K562 (cell line): ENCODE results near the gene OR1I1. TPM values are rescaled to one million over a fixed set of nuclear protein-coding genes. Genes with fewer than 3 reads are reported as not detected.
A peak's percentile ranks its signal among the peaks of the same experiment; 100 is the strongest.

Experiments used
- ATAC-seq: fragments of 200-7000 bp; cut with Tn5 transposase; 3 replicates; pipeline ENCODE4 v1.9.1; 2020; ENCODE audit warnings: moderate library complexity
- BruUV-seq: library from RNA; stranded (reverse); fragments of 400-500 nt; replicated peaks from 2 replicates; lab custom pipeline; 2021; lab: Mats Ljungman, UMichigan
- CTCF ChIA-PET: fragments of 300-600 bp; formaldehyde crosslinking; extraction: SDS; loops from one replicate; lab custom pipeline; 2021; ENCODE audit warnings: low intra/inter-chr PET ratio; lab: Yijun Ruan, JAX
- POLR2A ChIA-PET: fragments of 300-600, 350-650 bp; sonication (Branson Sonifier 250); formaldehyde crosslinking; extraction: SDS; loops from one replicate; lab custom pipeline; 2021; ENCODE audit warnings: antibody characterized with exemption, inconsistent platforms; lab: Yijun Ruan, JAX
- DNase-seq, 4 experiments: peaks; one replicate each; pipeline versions ENCODE4 v3.0.0 to v3.0.0-alpha.2; 2011 to 2018; ENCODE audit warnings: low spot score in 3 of 4, mixed read lengths in 3 of 4; ENCODE audit errors: extremely low read depth in 1 of 4
- FAIRE-seq: peaks from 2 replicates; lab custom pipeline; 2011; peaks lifted over from hg19 to GRCh38; lab: Jason Lieb, UNC
- H2AFZ ChIP-seq: 2 replicates; pipeline ENCODE4 v1.6.0; 2011; ENCODE audit warnings: low read depth, low read length, control low read depth, inconsistent platforms
- H3K27ac ChIP-seq: fragments of 200-600 bp; 3 replicates; pipeline ENCODE4 v1.8.0; 2011; ENCODE audit warnings: low read depth, mild to moderate bottlenecking, control low read depth, inconsistent platforms, low read length, moderate library complexity, mixed read lengths; ENCODE audit errors: extremely low read depth
- H3K27me3 ChIP-seq, 2 experiments: fragments of 300-600 bp in 1 of 2; 2 replicates in 1 of 2; 3 replicates in 1 of 2; pipeline versions ENCODE4 v1.6.0 to v1.8.0; 2011; ENCODE audit warnings: inconsistent platforms in 2 of 2, low read length in 2 of 2, mild to moderate bottlenecking in 1 of 2, mixed read lengths in 1 of 2, moderate library complexity in 1 of 2; ENCODE audit not compliant: control insufficient read depth in 2 of 2, insufficient read depth in 2 of 2
- H3K36me3 ChIP-seq: fragments of 300-600 bp; 3 replicates; pipeline ENCODE4 v1.8.0; 2011; ENCODE audit warnings: mild to moderate bottlenecking, low read length, inconsistent platforms; ENCODE audit not compliant: control insufficient read depth, insufficient read depth
- H3K4me1 ChIP-seq, 2 experiments: fragments of 200-600 bp in 1 of 2; replicated peaks in 1 of 2; 2 replicates in 1 of 2; 3 replicates in 1 of 2; pipeline versions ENCODE4 v1.5.1 to v1.8.0; 2011; ENCODE audit warnings: inconsistent platforms in 2 of 2, low read length in 2 of 2, mild to moderate bottlenecking in 1 of 2, mixed read lengths in 1 of 2, moderate library complexity in 1 of 2; ENCODE audit not compliant: control insufficient read depth in 2 of 2, insufficient read depth in 2 of 2
- H3K4me2 ChIP-seq: 2 replicates; pipeline ENCODE4 v1.6.1; 2011; ENCODE audit warnings: low read length, control low read depth, inconsistent platforms, mixed read lengths; ENCODE audit not compliant: insufficient read depth
- H3K4me3 ChIP-seq: fragments of 200-600 bp; sonication (generic), shearing (Covaris generic); 2 replicates; pipeline ENCODE4 v1.5.1; 2016; ENCODE audit warnings: control low read depth, inconsistent platforms
- H3K79me2 ChIP-seq: fragments of 200-600 bp; 3 replicates; pipeline ENCODE4 v1.8.0; 2011; ENCODE audit warnings: low read length, inconsistent platforms; ENCODE audit not compliant: control insufficient read depth, insufficient read depth
- H3K9ac ChIP-seq, 2 experiments: 2 replicates each; pipeline versions ENCODE4 v1.6.0 to v1.6.1; 2011; ENCODE audit warnings: low read depth in 2 of 2, low read length in 2 of 2, control low read depth in 1 of 2, inconsistent platforms in 1 of 2, mild to moderate bottlenecking in 1 of 2, mixed read lengths in 1 of 2; ENCODE audit not compliant: insufficient read depth in 1 of 2
- H3K9me1 ChIP-seq: one replicate; pipeline ENCODE4 v1.6.0; 2011; ENCODE audit warnings: inconsistent platforms, mild to moderate bottlenecking, low read length, moderate library complexity; ENCODE audit not compliant: control insufficient read depth, insufficient read depth
- H3K9me3 ChIP-seq: replicated peaks from 2 replicates; pipeline ENCODE4 v1.5.1; 2011; ENCODE audit warnings: low read depth, low read length, inconsistent platforms; ENCODE audit not compliant: control insufficient read depth, insufficient read depth
- H4K20me1 ChIP-seq: replicated peaks from 2 replicates; pipeline ENCODE4 v1.6.1; 2011; ENCODE audit warnings: low read length, inconsistent platforms, mixed read lengths; ENCODE audit not compliant: control insufficient read depth, insufficient read depth
- BCOR ChIP-seq: fragments of 450-650 bp; IDR thresholded peaks from 2 replicates; pipeline ENCODE4 v1.6.1; 2016
- CBX1 ChIP-seq: sonication (generic); IDR thresholded peaks from 2 replicates; pipeline ENCODE4 v1.6.1; 2016; ENCODE audit warnings: antibody characterized with exemption, low read depth, mild to moderate bottlenecking
- CBX3 ChIP-seq, 2 experiments: IDR thresholded peaks; 1 replicate in 1 of 2; 2 replicates in 1 of 2; pipeline ENCODE4 v1.6.1; 2012; ENCODE audit warnings: inconsistent platforms in 2 of 2, low read length in 2 of 2, borderline replicate concordance in 1 of 2, control low read depth in 1 of 2
- KDM1A ChIP-seq, 2 experiments: fragments of 450-650 bp; IDR thresholded peaks; 2 replicates each; pipeline ENCODE4 v1.6.1; 2016; ENCODE audit warnings: mild to moderate bottlenecking in 2 of 2
- NCOA2 ChIP-seq, 2 experiments: fragments of 450-650 bp; IDR thresholded peaks; 2 replicates each; pipeline ENCODE4 v1.6.1; 2018; ENCODE audit warnings: mild to moderate bottlenecking in 2 of 2, moderate library complexity in 1 of 2; ENCODE audit not compliant: partially characterized antibody in 2 of 2
- NR1H2 ChIP-seq: sonication (generic); formaldehyde crosslinking; IDR thresholded peaks from 2 replicates; pipeline ENCODE4 v1.4.0; 2020; ENCODE audit warnings: mild to moderate bottlenecking, missing genetic modification reagents
- OTX1 ChIP-seq: fragments of 450-650 bp; formaldehyde crosslinking; IDR thresholded peaks from 2 replicates; pipeline ENCODE4 v1.4.0; 2022; ENCODE audit warnings: mild to moderate bottlenecking
- RBFOX2 ChIP-seq: fragments of 200-400 bp; formaldehyde crosslinking; IDR thresholded peaks from 2 replicates; pipeline ENCODE4 v1.6.1; 2017; ENCODE audit warnings: low read depth, mild to moderate bottlenecking, low read length, moderate library complexity
- RBM25 ChIP-seq: fragments of 200-400 bp; formaldehyde crosslinking; IDR thresholded peaks from 2 replicates; pipeline ENCODE4 v1.6.1; 2018; ENCODE audit warnings: low read length, low read depth, moderate library complexity; ENCODE audit not compliant: severe bottlenecking
- RFX5 ChIP-seq: IDR thresholded peaks from 2 replicates; pipeline ENCODE4 v1.6.1; 2011; ENCODE audit warnings: low read depth, mild to moderate bottlenecking, improper control_type of control experiment, low read length
- TRIM28 ChIP-seq: fragments of 450-650 bp; IDR thresholded peaks from 2 replicates; pipeline ENCODE4 v1.6.1; 2017
- WGBS: fragments of 100-300 bp; shearing (Covaris generic); methylation state at CpG from one replicate; pipeline ENCODE4 v1.1.6; 2016; ENCODE audit warnings: low coverage, mixed read lengths; ENCODE audit not compliant: insufficient coverage; ENCODE audit errors: missing lambda C conversion rate; 5-methylcytosine and 5-hydroxymethylcytosine counted together
- in situ Hi-C: fragments of 300-500 bp; cut with MboI; formaldehyde crosslinking; loops from 4 replicates; pipeline ENCODE4 v1.15.0; 2018; ENCODE audit warnings: inconsistent platforms, mixed read lengths
- intact Hi-C: fragments of 100-400 bp; cut with micrococcal nuclease; formaldehyde crosslinking; loops from 2 replicates; pipeline ENCODE4 v1.14.2; 2022
- polyA plus RNA-seq, 8 experiments: library from polyadenylated mRNA; depleted of rRNA in 4 of 8; stranded (reverse) in 5 of 8; unstranded in 3 of 8; fragments of >200 nt; fragmentation: Nextera tagmentation in 2 of 8; fragmentation: Illumina TruSeq in 1 of 8; extraction: Ambion mirVana in 2 of 8; extraction: Trizol in 1 of 8; gene quantifications; 2 replicates each; pipeline versions ENCODE4 v1.2.1 to v1.2.3, GENCODE V29; 2011 to 2014; ENCODE audit warnings: inconsistent platforms in 1 of 8, missing spikeins in 1 of 8
- total RNA-seq, 7 experiments: library from RNA; depleted of rRNA in 6 of 7; stranded (reverse); fragments of >200 nt in 6 of 7; fragmentation: Illumina TruSeq in 2 of 7; extraction: Trizol in 2 of 7; gene quantifications; 2 replicates each; pipeline versions ENCODE4 v1.2.1 to v1.2.3, GENCODE V29; 2011 to 2021; ENCODE audit warnings: low replicate concordance in 1 of 7
- TF ChIP-seq, protein P1 (sequence below): sonication (generic); formaldehyde crosslinking; IDR thresholded peaks from 2 replicates; pipeline ENCODE4 v1.8.0; 2023; ENCODE audit warnings: mild to moderate bottlenecking, missing genetic modification reagents
- TF ChIP-seq, protein P2 (sequence below): sonication (generic); formaldehyde crosslinking; IDR thresholded peaks from 2 replicates; pipeline ENCODE4 v1.8.1; 2023; ENCODE audit warnings: mild to moderate bottlenecking, missing genetic modification reagents

Gene OR1I1
- total and polyA plus RNA-seq, 9 of the 15 experiments (the other 6 are each of a cell fraction or from before 2014, with no cell fraction given), result not detected

DNA sequence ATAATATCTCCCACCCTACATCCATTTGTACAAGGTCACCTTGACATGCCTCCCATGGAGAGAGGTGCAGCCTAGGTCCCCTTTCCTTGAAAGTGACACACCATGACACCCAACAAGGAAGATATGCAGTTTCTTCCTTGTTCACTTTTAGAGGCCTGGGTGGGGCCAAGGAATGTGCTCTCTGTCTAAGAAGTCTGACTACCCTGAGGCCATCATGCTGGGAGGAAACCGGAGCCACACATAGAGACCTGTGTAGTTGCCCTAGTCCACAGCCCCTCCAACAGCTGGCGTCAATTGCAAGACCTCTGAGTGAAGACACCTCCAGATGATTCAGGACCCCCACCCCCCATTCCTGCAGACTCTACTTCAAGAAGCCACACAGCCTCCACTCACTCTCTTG is 36.2 kb downstream of the OR1I1 start (continued):
- no peak for TF ChIP-seq OTX1 (CRISPR knock-in tag)
- TF ChIP-seq, protein P1, sequence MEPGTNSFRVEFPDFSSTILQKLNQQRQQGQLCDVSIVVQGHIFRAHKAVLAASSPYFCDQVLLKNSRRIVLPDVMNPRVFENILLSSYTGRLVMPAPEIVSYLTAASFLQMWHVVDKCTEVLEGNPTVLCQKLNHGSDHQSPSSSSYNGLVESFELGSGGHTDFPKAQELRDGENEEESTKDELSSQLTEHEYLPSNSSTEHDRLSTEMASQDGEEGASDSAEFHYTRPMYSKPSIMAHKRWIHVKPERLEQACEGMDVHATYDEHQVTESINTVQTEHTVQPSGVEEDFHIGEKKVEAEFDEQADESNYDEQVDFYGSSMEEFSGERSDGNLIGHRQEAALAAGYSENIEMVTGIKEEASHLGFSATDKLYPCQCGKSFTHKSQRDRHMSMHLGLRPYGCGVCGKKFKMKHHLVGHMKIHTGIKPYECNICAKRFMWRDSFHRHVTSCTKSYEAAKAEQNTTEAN (CRISPR knock-in tag), result no peak

GRCh38 chr19:15118789-15119494 is 36.9 kb downstream of the OR1I1 start:
- H3K4me1 ChIP-seq, result peaks cover 0 to 11% of the 10 kb centered on the region in 2 experiments; a peak in 1 of 5 replicates
- no peak for ATAC-seq
- no peak for DNase-seq
- ChIA-PET POLR2A (interaction anchor here (0.6 kb wide), 2 partner anchors 38 to 396 kb away, joined by 3 to 5 read pairs; no protein-coding TSS in a partner anchor), CTCF (no interaction called here)
- in situ Hi-C loops, result no loop called here
- no peak overlapping the region for H2AFZ ChIP-seq
- no peaks in the 10 kb centered on the region for H4K20me1 ChIP-seq
- peaks cover 1% of the 10 kb centered on the region for H3K79me2 ChIP-seq
- intact Hi-C loops, result no loop called here
- no TSS peak for BruUV-seq
- H3K4me3 ChIP-seq, result no peak overlapping the region
- H3K9me1 ChIP-seq, result peaks cover under 1% of the 10 kb centered on the region
- H3K27me3 ChIP-seq, result no peaks in the 10 kb centered on the region
- no peak for FAIRE-seq
- H3K4me2 ChIP-seq, result no peak overlapping the region
- no peak overlapping the region for H3K27ac ChIP-seq
- H3K9ac ChIP-seq, result no peak overlapping the region
- peaks cover 41% of the 10 kb centered on the region; the same call in 2 of the 3 replicates for H3K36me3 ChIP-seq
- TF ChIP-seq CBX3 (IDR thresholded peaks at IDR 0.05; ENCODE audit: borderline replicate concordance in 1 of 2, low read length in 2 of 2) (peak in 1 of 2 experiments; percentile 89; a peak in 2 of 3 replicates), NR1H2 (no peak), CBX1 (0 out of 2 replicates have a peak, but pooled peaks have one; percentile 58), NCOA2 (IDR thresholded peaks at IDR 0.05; ENCODE audit: partially characterized antibody in 2 of 2) (no peak), TRIM28 (peak; percentile 63; the same call in 1 of the 2 replicates), RBFOX2 (peak; percentile 15; the same call in 1 of the 2 replicates), BCOR (peak; percentile 86), RBM25 (peak; percentile 83), RFX5 (no peak), KDM1A (IDR thresholded peaks at IDR 0.05) (peak; percentile 19 to 63; a peak in 2 of 4 replicates)
- TF ChIP-seq, protein P2, sequence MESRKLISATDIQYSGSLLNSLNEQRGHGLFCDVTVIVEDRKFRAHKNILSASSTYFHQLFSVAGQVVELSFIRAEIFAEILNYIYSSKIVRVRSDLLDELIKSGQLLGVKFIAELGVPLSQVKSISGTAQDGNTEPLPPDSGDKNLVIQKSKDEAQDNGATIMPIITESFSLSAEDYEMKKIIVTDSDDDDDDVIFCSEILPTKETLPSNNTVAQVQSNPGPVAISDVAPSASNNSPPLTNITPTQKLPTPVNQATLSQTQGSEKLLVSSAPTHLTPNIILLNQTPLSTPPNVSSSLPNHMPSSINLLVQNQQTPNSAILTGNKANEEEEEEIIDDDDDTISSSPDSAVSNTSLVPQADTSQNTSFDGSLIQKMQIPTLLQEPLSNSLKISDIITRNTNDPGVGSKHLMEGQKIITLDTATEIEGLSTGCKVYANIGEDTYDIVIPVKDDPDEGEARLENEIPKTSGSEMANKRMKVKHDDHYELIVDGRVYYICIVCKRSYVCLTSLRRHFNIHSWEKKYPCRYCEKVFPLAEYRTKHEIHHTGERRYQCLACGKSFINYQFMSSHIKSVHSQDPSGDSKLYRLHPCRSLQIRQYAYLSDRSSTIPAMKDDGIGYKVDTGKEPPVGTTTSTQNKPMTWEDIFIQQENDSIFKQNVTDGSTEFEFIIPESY (CRISPR knock-in tag), result peak; percentile 96
- 65% methylated on average over 20 of the region's 20 CpGs for WGBS
- H3K9me3 ChIP-seq, result no peaks in the 10 kb centered on the region; the same call in 1 of the 2 replicates
